CD8-positive, alpha-beta memory T cell (primary cell): ENCODE results near the gene SVOP. TPM values are rescaled to one million over a fixed set of nuclear protein-coding genes. Genes with fewer than 3 reads are reported as not detected.

Source experiments
- CTCF ChIA-PET: fragments of 350-600 bp; sonication (Branson Sonifier 250); formaldehyde crosslinking; loops from one replicate; lab custom pipeline; 2021; ENCODE audit warnings: antibody characterized with exemption; lab: Charles Lee
- POLR2A ChIA-PET: fragments of 350-600 bp; sonication (Branson Sonifier 250); formaldehyde crosslinking; loops from one replicate; lab custom pipeline; 2021; ENCODE audit warnings: antibody characterized with exemption; lab: Charles Lee
- DNase-seq, 5 donors: peaks; one replicate each; pipeline versions ENCODE4 v3.0.0 to v3.0.0-alpha.2; 2020 to 2022; ENCODE audit warnings: mixed read lengths in 1 of 5
- H3K27ac ChIP-seq: one replicate; pipeline ENCODE4 v1.7.0; 2013; ENCODE audit warnings: low read depth, mild to moderate bottlenecking, low read length, moderate library complexity
- H3K27me3 ChIP-seq: 2 replicates; pipeline ENCODE4 v1.7.0; 2013; ENCODE audit warnings: low read length, mild to moderate bottlenecking; ENCODE audit not compliant: insufficient read depth, poor library complexity, severe bottlenecking
- H3K36me3 ChIP-seq: 2 replicates; pipeline ENCODE4 v1.7.0; 2013; ENCODE audit warnings: mild to moderate bottlenecking, low read length, moderate library complexity; ENCODE audit not compliant: insufficient read depth
- H3K4me1 ChIP-seq: 2 replicates; pipeline ENCODE4 v1.7.0; 2013; ENCODE audit warnings: mild to moderate bottlenecking, low read length, moderate library complexity; ENCODE audit not compliant: insufficient read depth
- H3K4me3 ChIP-seq: 2 replicates; pipeline ENCODE4 v1.7.0; 2013; ENCODE audit warnings: mild to moderate bottlenecking, low read length
- H3K9me3 ChIP-seq: 2 replicates; pipeline ENCODE4 v1.7.0; 2013; ENCODE audit warnings: mild to moderate bottlenecking, low read length
- H3K27ac Mint-ChIP-seq, 8 donors: one replicate each; pipeline ENCODE4 v1.8.0; 2020 to 2021; ENCODE audit warnings: mixed read lengths in 8 of 8, mild to moderate bottlenecking in 6 of 8, inconsistent platforms in 3 of 8, moderate library complexity in 3 of 8
- H3K27me3 Mint-ChIP-seq, 2 donors: one replicate each; pipeline ENCODE4 v1.8.0; 2020 to 2021; ENCODE audit warnings: mixed read lengths in 2 of 2, mild to moderate bottlenecking in 1 of 2, moderate library complexity in 1 of 2
- H3K36me3 Mint-ChIP-seq, 3 donors: one replicate each; pipeline ENCODE4 v1.8.0; 2020 to 2021; ENCODE audit warnings: mixed read lengths in 3 of 3, inconsistent platforms in 1 of 3, mild to moderate bottlenecking in 1 of 3
- H3K4me1 Mint-ChIP-seq, 3 donors: one replicate each; pipeline ENCODE4 v1.8.0; 2020 to 2021; ENCODE audit warnings: mixed read lengths in 3 of 3, inconsistent platforms in 1 of 3, mild to moderate bottlenecking in 1 of 3
- H3K4me3 Mint-ChIP-seq, 7 donors: one replicate each; pipeline ENCODE4 v1.8.0; 2020 to 2021; ENCODE audit warnings: mixed read lengths in 7 of 7, mild to moderate bottlenecking in 6 of 7, moderate library complexity in 4 of 7, inconsistent platforms in 2 of 7
- H3K9me3 Mint-ChIP-seq, 5 donors: one replicate each; pipeline ENCODE4 v1.8.0; 2020 to 2022; ENCODE audit warnings: mixed read lengths in 5 of 5, mild to moderate bottlenecking in 3 of 5, moderate library complexity in 2 of 5, inconsistent platforms in 1 of 5
- polyA plus RNA-seq: library from polyadenylated mRNA; unstranded; fragments of 300-500 nt; fragmentation: Illumina TruSeq; gene quantifications from one replicate; pipeline ENCODE4 v1.2.3, GENCODE V29; 2021
- total RNA-seq, 2 experiments: library from RNA; stranded (reverse); gene quantifications; one replicate each; pipeline ENCODE4 v1.2.3, GENCODE V29; 2021

The SVOP gene
- total and polyA plus RNA-seq, 3 experiments from 2014 or later: not detected

GRCh38 chr12:108886873-108887629 lies 133.8 kb downstream of the SVOP start:
- H3K27ac ChIP-seq: no peak overlapping the region
- Mint-ChIP-seq H3K27ac (no peak overlapping the region), H3K4me1 (peaks cover 0 to 4% (median 0%) of the 10 kb centered on the region in 3 donors), H3K36me3 (no peaks in the 10 kb centered on the region), H3K27me3 (peaks cover 0 to 4% of the 10 kb centered on the region in 2 donors), H3K4me3 (no peak overlapping the region), H3K9me3 (no peaks in the 10 kb centered on the region)
- ChIA-PET POLR2A (no interaction called here), CTCF (no interaction called here)
- H3K27me3 ChIP-seq: no peaks in the 10 kb centered on the region
- H3K4me3 ChIP-seq: no peak overlapping the region
- no peaks in the 10 kb centered on the region for H3K9me3 ChIP-seq
- no peaks in the 10 kb centered on the region for H3K4me1 ChIP-seq
- no peaks in the 10 kb centered on the region for H3K36me3 ChIP-seq
- DNase-seq: no peak

- H3K9me3 Mint-ChIP-seq: no peaks in the 10 kb centered on the region
- H3K36me3 ChIP-seq: no peaks in the 10 kb centered on the region
These were observed 136.5 kb downstream of the SVOP start for GRCh38 chr12:108884116-108885012.

GRCh38 chr12:108881953-108882352 lies 138.9 kb downstream of the SVOP start:
- Mint-ChIP-seq H3K4me1 (peaks cover 0 to 4% (median 0%) of the 10 kb centered on the region in 3 donors), H3K36me3 (no peaks in the 10 kb centered on the region), H3K27ac (no peak overlapping the region), H3K27me3 (peaks cover 1 to 7% of the 10 kb centered on the region in 2 donors), H3K9me3 (no peaks in the 10 kb centered on the region), H3K4me3 (no peak overlapping the region)
- ChIA-PET POLR2A (no interaction called here), CTCF (interaction anchor here (0.7 kb wide), 1 partner anchor 165 kb away, joined by 3 read pairs; no protein-coding TSS in a partner anchor)
- no peaks in the 10 kb centered on the region for H3K27me3 ChIP-seq
- H3K4me1 ChIP-seq: no peaks in the 10 kb centered on the region
- no peak overlapping the region for H3K27ac ChIP-seq
- H3K36me3 ChIP-seq: no peaks in the 10 kb centered on the region
- H3K9me3 ChIP-seq: no peaks in the 10 kb centered on the region
- no peak overlapping the region for H3K4me3 ChIP-seq
- DNase-seq: no peak

More at GRCh38 chr12:108884116-108885012, 136.5 kb downstream of the SVOP start:
- H3K9me3 ChIP-seq: no peaks in the 10 kb centered on the region
- peak; percentile 33 to 71 (median 46) for DNase-seq
- H3K4me1 ChIP-seq: no peaks in the 10 kb centered on the region
- H3K27ac ChIP-seq: no peak overlapping the region
- CTCF ChIA-PET: interaction anchor here (0.7 to 2.2 kb wide), 9 partner anchors 12 to 211 kb away, joined by 3 to 13 read pairs (median 3); partner anchors contain the start of genes ALKBH2 and SSH1
- Mint-ChIP-seq H3K27ac (no peak overlapping the region), H3K36me3 (no peaks in the 10 kb centered on the region), H3K4me3 (no peak overlapping the region), H3K27me3 (peaks cover 0 to 7% of the 10 kb centered on the region in 2 donors), H3K4me1 (peaks cover 0 to 4% (median 0%) of the 10 kb centered on the region in 3 donors)
- POLR2A ChIA-PET: no interaction called here
- no peaks in the 10 kb centered on the region for H3K27me3 ChIP-seq
- no peak overlapping the region for H3K4me3 ChIP-seq

- H3K27ac Mint-ChIP-seq: no peak within 1 kb of the TSS
- CTCF ChIA-PET: no interaction called here
These were observed 141.1 kb downstream of the SVOP start, which contains the start of gene DAO for GRCh38 chr12:108879615-108880254. DAO (plus strand) TSS chr12:108880092; CDS start chr12:108885007, 4,915 bp downstream.

GRCh38 chr12:108876550-108876949 lies 144.3 kb downstream of the SVOP start:
- CTCF ChIA-PET: no interaction called here
- H3K9me3 Mint-ChIP-seq: peaks cover 0 to 4% (median 0%) of the 10 kb centered on the region in 5 donors
- POLR2A ChIA-PET: no interaction called here

More at GRCh38 chr12:108879615-108880254, 141.1 kb downstream of the SVOP start, which contains the start of gene DAO:
- Histone ChIP-seq H3K4me3 (no peak within 1 kb of the TSS), H3K27me3 (no peaks in the 10 kb centered on the region), H3K36me3 (no peaks in the 10 kb centered on the region), H3K4me1 (no peaks in the 10 kb centered on the region), H3K27ac (no peak within 1 kb of the TSS), H3K9me3 (no peaks in the 10 kb centered on the region)
- DNase-seq: no peak
- Mint-ChIP-seq H3K36me3 (no peaks in the 10 kb centered on the region), H3K27me3 (peaks cover 1 to 7% of the 10 kb centered on the region in 2 donors), H3K4me1 (peaks cover 0 to 4% (median 4%) of the 10 kb centered on the region in 3 donors), H3K9me3 (peaks cover 0 to 4% (median 0%) of the 10 kb centered on the region in 5 donors), H3K4me3 (no peak within 1 kb of the TSS)
- POLR2A ChIA-PET: interaction anchor here (0.6 kb wide), 1 partner anchor 204 kb away, joined by 3 read pairs; no protein-coding TSS in a partner anchor

GRCh38 chr12:108875682-108876361 lies 145.0 kb downstream of the SVOP start:
- H3K4me3 ChIP-seq: no peak overlapping the region
- Mint-ChIP-seq H3K36me3 (no peaks in the 10 kb centered on the region), H3K27me3 (peaks cover 1 to 3% of the 10 kb centered on the region in 2 donors), H3K4me3 (no peak overlapping the region), H3K4me1 (peaks cover 0 to 4% (median 0%) of the 10 kb centered on the region in 3 donors), H3K9me3 (peaks cover 0 to 4% (median 0%) of the 10 kb centered on the region in 5 donors), H3K27ac (no peak overlapping the region)
- no peaks in the 10 kb centered on the region for H3K4me1 ChIP-seq
- no peaks in the 10 kb centered on the region for H3K9me3 ChIP-seq
- H3K36me3 ChIP-seq: no peaks in the 10 kb centered on the region
- H3K27me3 ChIP-seq: no peaks in the 10 kb centered on the region
- no peak overlapping the region for H3K27ac ChIP-seq
- ChIA-PET POLR2A (no interaction called here), CTCF (no interaction called here)
- no peak for DNase-seq

More at GRCh38 chr12:108876550-108876949, 144.3 kb downstream of the SVOP start:
- Histone ChIP-seq H3K4me1 (no peaks in the 10 kb centered on the region), H3K4me3 (no peak overlapping the region), H3K36me3 (no peaks in the 10 kb centered on the region), H3K27me3 (no peaks in the 10 kb centered on the region), H3K9me3 (no peaks in the 10 kb centered on the region), H3K27ac (no peak overlapping the region)
- Mint-ChIP-seq H3K36me3 (no peaks in the 10 kb centered on the region), H3K27ac (no peak overlapping the region), H3K4me1 (peaks cover 0 to 4% (median 0%) of the 10 kb centered on the region in 3 donors), H3K27me3 (peaks cover 1 to 3% of the 10 kb centered on the region in 2 donors), H3K4me3 (no peak overlapping the region)
- DNase-seq: no peak

GRCh38 chr12:108875280-108875679 lies 145.6 kb downstream of the SVOP start:
- no peak overlapping the region for H3K27ac Mint-ChIP-seq
- no peaks in the 10 kb centered on the region for H3K36me3 Mint-ChIP-seq

More at GRCh38 chr12:108875280-108875679, 145.6 kb downstream of the SVOP start:
- Histone ChIP-seq H3K9me3 (no peaks in the 10 kb centered on the region), H3K4me3 (no peak overlapping the region), H3K27ac (no peak overlapping the region), H3K27me3 (no peaks in the 10 kb centered on the region), H3K4me1 (no peaks in the 10 kb centered on the region), H3K36me3 (no peaks in the 10 kb centered on the region)
- Mint-ChIP-seq H3K27me3 (peaks cover 1 to 2% of the 10 kb centered on the region in 2 donors), H3K9me3 (peaks cover 0 to 4% (median 0%) of the 10 kb centered on the region in 5 donors), H3K4me3 (no peak overlapping the region), H3K4me1 (peaks cover 0 to 4% (median 0%) of the 10 kb centered on the region in 3 donors)
- ChIA-PET POLR2A (no interaction called here), CTCF (no interaction called here)
- no peak for DNase-seq
